ENCODE results near the gene SYNDIG1.

SYNDIG1 gene

GRCh38 chr20:24492698-24493097, 23.3 kb downstream of the SYNDIG1 start:
- no peaks in the 10 kb centered on the region for H3K27me3 ChIP-seq (ENCODE audit: control insufficient read depth, insufficient read depth, low read length)
- no peaks in the 10 kb centered on the region for H3K36me3 ChIP-seq (ENCODE audit: control insufficient read depth, insufficient read depth, low read length)
- H3K9ac ChIP-seq (ENCODE audit: low read length): no peak overlapping the region
- no peaks in the 10 kb centered on the region for H3K4me1 ChIP-seq (ENCODE audit: control insufficient read depth, insufficient read depth, low read length)
- no peak overlapping the region for H3K4me3 ChIP-seq (ENCODE audit: low read length)
- no peak overlapping the region for H3K27ac ChIP-seq (ENCODE audit: low read depth, low read length)

- no peaks in the 10 kb centered on the region for H3K4me1 ChIP-seq (ENCODE audit: control insufficient read depth, insufficient read depth, low read length)
- no peaks in the 10 kb centered on the region for H3K27me3 ChIP-seq (ENCODE audit: control insufficient read depth, insufficient read depth, low read length)
- H3K4me3 ChIP-seq (ENCODE audit: low read length): no peak overlapping the region
- H3K27ac ChIP-seq (ENCODE audit: low read depth, low read length): no peak overlapping the region
- no peaks in the 10 kb centered on the region for H3K36me3 ChIP-seq (ENCODE audit: control insufficient read depth, insufficient read depth, low read length)
- H3K9ac ChIP-seq (ENCODE audit: low read length): no peak overlapping the region
Observed at GRCh38 chr20:24493181-24493580, 23.8 kb downstream of the SYNDIG1 start.

DNA sequence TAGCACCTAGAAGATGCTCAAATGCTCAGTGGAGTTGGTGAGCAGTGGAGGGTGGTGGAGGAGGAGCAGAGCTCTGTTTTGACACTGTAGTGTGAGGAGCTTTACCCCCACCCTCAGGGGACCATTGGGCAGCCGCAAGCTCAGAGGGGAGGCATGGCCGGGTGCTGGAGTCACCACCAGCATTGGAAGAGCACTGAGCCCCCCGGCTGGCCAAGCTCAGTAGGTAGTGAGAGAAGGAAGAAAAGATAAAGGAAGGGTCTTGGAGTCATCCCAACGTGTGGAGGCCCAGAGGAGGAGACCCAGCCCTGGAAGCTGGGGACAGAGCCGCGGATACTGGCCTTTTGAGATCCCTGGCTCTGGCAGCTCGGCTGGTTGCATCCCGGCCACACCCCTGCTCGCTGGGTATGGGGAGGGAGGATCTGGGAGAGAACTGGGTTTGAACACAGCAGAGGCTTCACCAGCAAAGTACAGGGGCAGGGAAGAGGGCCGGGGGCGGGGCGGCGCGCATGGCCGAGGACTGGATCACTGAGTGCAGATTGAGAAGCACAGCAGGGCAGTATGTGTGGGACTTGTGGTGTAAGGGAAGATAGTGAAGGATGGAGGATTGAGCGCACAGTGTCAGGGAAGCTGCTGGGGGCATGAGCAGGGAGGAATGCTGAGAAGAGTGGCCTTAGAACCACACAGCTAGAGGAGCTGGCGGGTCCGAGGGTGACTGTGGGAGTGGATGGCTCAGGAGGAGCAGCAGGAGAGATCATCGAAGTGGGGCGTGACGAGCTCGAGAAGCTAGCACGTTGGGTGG, 24.4 kb downstream of the SYNDIG1 start:
- H3K4me3 ChIP-seq (ENCODE audit: low read length): no peak overlapping the region
- no peaks in the 10 kb centered on the region for H3K27me3 ChIP-seq (ENCODE audit: control insufficient read depth, insufficient read depth, low read length)
- H3K9ac ChIP-seq (ENCODE audit: low read length): no peak overlapping the region
- no peaks in the 10 kb centered on the region for H3K36me3 ChIP-seq (ENCODE audit: control insufficient read depth, insufficient read depth, low read length)
- H3K27ac ChIP-seq (ENCODE audit: low read depth, low read length): no peak overlapping the region
- H3K4me1 ChIP-seq (ENCODE audit: control insufficient read depth, insufficient read depth, low read length): no peaks in the 10 kb centered on the region

DNA sequence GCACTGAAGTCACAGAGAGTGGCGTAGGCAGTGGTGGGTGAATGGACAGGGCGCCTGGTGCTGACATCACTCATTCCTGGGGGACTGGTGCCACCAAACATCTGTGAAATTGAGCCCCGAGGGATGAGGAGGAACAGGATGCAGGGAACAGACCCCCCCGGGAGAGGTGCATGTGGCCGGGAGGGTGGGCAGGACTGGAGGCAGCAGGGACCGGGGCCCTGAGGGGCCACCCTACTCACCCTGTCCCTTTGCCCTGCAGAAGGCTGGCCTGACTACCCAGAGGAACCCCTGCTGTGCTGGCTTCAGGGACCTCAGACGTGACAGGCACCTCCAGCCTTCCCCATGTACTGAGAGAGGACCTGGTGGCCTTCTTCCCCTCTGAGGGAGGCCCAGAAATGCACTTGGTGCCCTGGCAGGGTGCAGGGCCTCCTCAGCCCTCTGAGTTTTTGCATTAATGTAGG, 25.1 kb downstream of the SYNDIG1 start:
- no peak overlapping the region for H3K4me3 ChIP-seq (ENCODE audit: low read length)
- H3K4me1 ChIP-seq (ENCODE audit: control insufficient read depth, insufficient read depth, low read length): no peaks in the 10 kb centered on the region
- H3K27ac ChIP-seq (ENCODE audit: low read depth, low read length): no peak overlapping the region
- no peaks in the 10 kb centered on the region for H3K27me3 ChIP-seq (ENCODE audit: control insufficient read depth, insufficient read depth, low read length)
- no peaks in the 10 kb centered on the region for H3K36me3 ChIP-seq (ENCODE audit: control insufficient read depth, insufficient read depth, low read length)
- no peak overlapping the region for H3K9ac ChIP-seq (ENCODE audit: low read length)

GRCh38 chr20:24495266-24495665, 25.8 kb downstream of the SYNDIG1 start:
- Histone ChIP-seq H3K4me1 (ENCODE audit: control insufficient read depth, insufficient read depth, low read length) (no peaks in the 10 kb centered on the region), H3K4me3 (ENCODE audit: low read length) (no peak overlapping the region), H3K27me3 (ENCODE audit: control insufficient read depth, insufficient read depth, low read length) (no peaks in the 10 kb centered on the region), H3K27ac (ENCODE audit: low read depth, low read length) (no peak overlapping the region), H3K9ac (ENCODE audit: low read length) (no peak overlapping the region), H3K36me3 (ENCODE audit: control insufficient read depth, insufficient read depth, low read length) (no peaks in the 10 kb centered on the region)

- no peak overlapping the region for H3K4me3 ChIP-seq (ENCODE audit: low read length)
- H3K27me3 ChIP-seq (ENCODE audit: control insufficient read depth, insufficient read depth, low read length): no peaks in the 10 kb centered on the region
- no peaks in the 10 kb centered on the region for H3K36me3 ChIP-seq (ENCODE audit: control insufficient read depth, insufficient read depth, low read length)
- no peak overlapping the region for H3K27ac ChIP-seq (ENCODE audit: low read depth, low read length)
- H3K9ac ChIP-seq (ENCODE audit: low read length): no peak overlapping the region
- no peaks in the 10 kb centered on the region for H3K4me1 ChIP-seq (ENCODE audit: control insufficient read depth, insufficient read depth, low read length)
Observed at GRCh38 chr20:24497851-24498250, 28.4 kb downstream of the SYNDIG1 start.

- no peaks in the 10 kb centered on the region for H3K4me1 ChIP-seq (ENCODE audit: control insufficient read depth, insufficient read depth, low read length)
- H3K36me3 ChIP-seq (ENCODE audit: control insufficient read depth, insufficient read depth, low read length): no peaks in the 10 kb centered on the region
- H3K9ac ChIP-seq (ENCODE audit: low read length): no peak overlapping the region
- no peak overlapping the region for H3K4me3 ChIP-seq (ENCODE audit: low read length)
- H3K27me3 ChIP-seq (ENCODE audit: control insufficient read depth, insufficient read depth, low read length): no peaks in the 10 kb centered on the region
- no peak overlapping the region for H3K27ac ChIP-seq (ENCODE audit: low read depth, low read length)
Observed at GRCh38 chr20:24498641-24499040, 29.2 kb downstream of the SYNDIG1 start.

DNA sequence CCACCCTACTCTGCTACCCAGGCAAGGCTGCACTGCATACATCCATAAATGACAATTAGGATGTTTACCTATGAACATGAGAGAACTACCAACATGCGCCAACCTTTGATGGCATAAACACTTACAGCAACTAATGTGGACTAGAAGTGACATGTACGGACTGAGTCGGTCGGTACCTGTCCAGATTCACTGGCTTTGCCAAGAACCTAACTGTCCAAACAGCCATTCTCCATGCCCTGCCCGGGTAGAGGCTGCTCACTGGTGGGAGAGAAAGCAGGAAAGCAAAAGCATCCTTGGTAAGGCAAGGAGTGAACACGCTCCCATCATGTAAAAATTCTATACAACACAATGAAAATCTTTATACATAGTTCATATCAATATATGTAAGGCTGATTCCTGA, 30.0 kb downstream of the SYNDIG1 start:
- Histone ChIP-seq H3K4me1 (ENCODE audit: control insufficient read depth, insufficient read depth, low read length) (no peaks in the 10 kb centered on the region), H3K36me3 (ENCODE audit: control insufficient read depth, insufficient read depth, low read length) (no peaks in the 10 kb centered on the region), H3K27me3 (ENCODE audit: control insufficient read depth, insufficient read depth, low read length) (no peaks in the 10 kb centered on the region), H3K4me3 (ENCODE audit: low read length) (no peak overlapping the region), H3K27ac (ENCODE audit: low read depth, low read length) (no peak overlapping the region), H3K9ac (ENCODE audit: low read length) (no peak overlapping the region)

GRCh38 chr20:24501764-24502556, 32.5 kb downstream of the SYNDIG1 start:
- Histone ChIP-seq H3K9ac (ENCODE audit: low read length) (no peak overlapping the region), H3K4me3 (ENCODE audit: low read length) (no peak overlapping the region), H3K27me3 (ENCODE audit: control insufficient read depth, insufficient read depth, low read length) (no peaks in the 10 kb centered on the region), H3K4me1 (ENCODE audit: control insufficient read depth, insufficient read depth, low read length) (no peaks in the 10 kb centered on the region), H3K27ac (ENCODE audit: low read depth, low read length) (no peak overlapping the region), H3K36me3 (ENCODE audit: control insufficient read depth, insufficient read depth, low read length) (no peaks in the 10 kb centered on the region)

GRCh38 chr20:24502661-24503060, 33.2 kb downstream of the SYNDIG1 start:
- Histone ChIP-seq H3K27ac (ENCODE audit: low read depth, low read length) (no peak overlapping the region), H3K4me3 (ENCODE audit: low read length) (no peak overlapping the region), H3K27me3 (ENCODE audit: control insufficient read depth, insufficient read depth, low read length) (no peaks in the 10 kb centered on the region), H3K36me3 (ENCODE audit: control insufficient read depth, insufficient read depth, low read length) (no peaks in the 10 kb centered on the region), H3K9ac (ENCODE audit: low read length) (no peak overlapping the region), H3K4me1 (ENCODE audit: control insufficient read depth, insufficient read depth, low read length) (no peaks in the 10 kb centered on the region)

DNA sequence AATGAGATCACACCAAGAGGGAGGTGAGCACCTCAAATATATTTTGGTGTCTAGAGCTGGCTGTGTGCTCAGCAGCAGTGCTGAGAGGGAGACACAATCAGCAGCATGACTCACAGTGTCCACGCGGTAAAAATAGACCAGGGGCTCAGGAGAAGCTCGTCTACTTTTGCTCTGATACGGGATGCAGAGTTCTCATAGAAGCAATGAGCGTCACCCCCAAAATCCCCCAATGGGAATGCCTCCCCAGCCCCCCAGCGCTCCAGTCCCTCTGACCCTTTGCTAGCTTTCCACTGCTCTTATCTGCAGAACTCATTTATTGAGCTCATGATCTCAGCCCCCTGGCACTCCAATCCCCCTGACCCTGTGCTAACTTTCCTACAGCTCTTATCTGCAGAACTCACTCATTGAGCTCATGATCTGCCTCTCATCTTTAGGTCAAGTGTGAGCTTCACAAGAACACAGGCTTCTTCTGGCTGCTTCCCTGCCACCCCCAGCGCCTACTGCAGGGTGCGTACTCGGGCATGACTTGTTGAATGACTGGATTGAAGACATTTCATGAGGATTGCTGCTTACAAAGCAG, 34.0 kb downstream of the SYNDIG1 start:
- H3K9ac ChIP-seq (ENCODE audit: low read length): no peak overlapping the region
- H3K36me3 ChIP-seq (ENCODE audit: control insufficient read depth, insufficient read depth, low read length): no peaks in the 10 kb centered on the region
- H3K27ac ChIP-seq (ENCODE audit: low read depth, low read length): no peak overlapping the region
- no peak overlapping the region for H3K4me3 ChIP-seq (ENCODE audit: low read length)
- H3K4me1 ChIP-seq (ENCODE audit: control insufficient read depth, insufficient read depth, low read length): no peaks in the 10 kb centered on the region
- H3K27me3 ChIP-seq (ENCODE audit: control insufficient read depth, insufficient read depth, low read length): no peaks in the 10 kb centered on the region

- no peak overlapping the region for H3K9ac ChIP-seq (ENCODE audit: low read length)
- no peaks in the 10 kb centered on the region for H3K36me3 ChIP-seq (ENCODE audit: control insufficient read depth, insufficient read depth, low read length)
- H3K27ac ChIP-seq (ENCODE audit: low read depth, low read length): no peak overlapping the region
- no peaks in the 10 kb centered on the region for H3K4me1 ChIP-seq (ENCODE audit: control insufficient read depth, insufficient read depth, low read length)
- H3K27me3 ChIP-seq (ENCODE audit: control insufficient read depth, insufficient read depth, low read length): no peaks in the 10 kb centered on the region
- no peak overlapping the region for H3K4me3 ChIP-seq (ENCODE audit: low read length)
Observed at GRCh38 chr20:24504331-24505285, 35.2 kb downstream of the SYNDIG1 start.
